ENCODE measurements around the gene CDC73. TPM values are rescaled to one million over a fixed set of nuclear protein-coding genes. Genes with fewer than 3 reads are reported as not detected.

Gene CDC73
- total RNA-seq, 2 donors from 2014 or later: 52.8 to 53.0 TPM

GRCh38 chr1:193118194-193118593, 3.6 kb upstream of the CDC73 start:
- H3K9me3 ChIP-seq (ENCODE audit: control insufficient read depth, low read length): no peaks in the 10 kb centered on the region
- 85% methylated on average over 3 of the region's 3 CpGs; no CpG with 5 or more reads in 1 of the 2 experiments for WGBS, 2 experiments (ENCODE audit: insufficient coverage in 1 of 2, insufficient read length in 1 of 2)
- Mint-ChIP-seq H3K4me1 (peaks cover 17% of the 10 kb centered on the region), H3K4me3 (no peak overlapping the region), H3K27ac (no peak overlapping the region), H3K27me3 (ENCODE audit: insufficient read depth) (peaks cover 21% of the 10 kb centered on the region), H3K9me3 (no peaks in the 10 kb centered on the region), H3K36me3 (ENCODE audit: low read depth) (no peaks in the 10 kb centered on the region)
- H3K9ac ChIP-seq (ENCODE audit: extremely low read depth, low read length, poor library complexity, severe bottlenecking): no peak overlapping the region
- H3K4me1 ChIP-seq (ENCODE audit: control insufficient read depth, insufficient read depth, low read length): no peaks in the 10 kb centered on the region
- no peak overlapping the region for H3K4me3 ChIP-seq (ENCODE audit: low read length)
- H3K36me3 ChIP-seq (ENCODE audit: control insufficient read depth, insufficient read depth, low read length): no peaks in the 10 kb centered on the region
- no peak overlapping the region for H3K27ac ChIP-seq (ENCODE audit: low read depth, low read length)
- peaks cover 5% of the 10 kb centered on the region for H3K27me3 ChIP-seq (ENCODE audit: control insufficient read depth, insufficient read depth, low read length, poor library complexity, severe bottlenecking)
- no peak for TF ChIP-seq CTCF (conservative IDR thresholded peaks at IDR 0.05)
- DNase-seq: no peak

GRCh38 chr1:193118803-193119730, 2.8 kb upstream of the CDC73 start:
- Mint-ChIP-seq H3K27me3 (ENCODE audit: insufficient read depth) (peaks cover 21% of the 10 kb centered on the region), H3K4me3 (no peak overlapping the region), H3K36me3 (ENCODE audit: low read depth) (no peaks in the 10 kb centered on the region), H3K9me3 (no peaks in the 10 kb centered on the region), H3K27ac (no peak overlapping the region), H3K4me1 (peaks cover 15% of the 10 kb centered on the region)
- no peak for TF ChIP-seq CTCF (conservative IDR thresholded peaks at IDR 0.05)
- no peak for DNase-seq
- Histone ChIP-seq H3K9ac (ENCODE audit: extremely low read depth, low read length, poor library complexity, severe bottlenecking) (no peak overlapping the region), H3K36me3 (ENCODE audit: control insufficient read depth, insufficient read depth, low read length) (no peaks in the 10 kb centered on the region), H3K4me3 (ENCODE audit: low read length) (no peak overlapping the region), H3K9me3 (ENCODE audit: control insufficient read depth, low read length) (no peaks in the 10 kb centered on the region), H3K4me1 (ENCODE audit: control insufficient read depth, insufficient read depth, low read length) (no peaks in the 10 kb centered on the region), H3K27ac (ENCODE audit: low read depth, low read length) (no peak overlapping the region), H3K27me3 (ENCODE audit: control insufficient read depth, insufficient read depth, low read length, poor library complexity, severe bottlenecking) (peaks cover 5% of the 10 kb centered on the region)
- 89 to 93% methylated on average over 3 to 4 of the region's 4 CpGs for WGBS, 2 experiments (ENCODE audit: insufficient coverage in 1 of 2, insufficient read length in 1 of 2)

GRCh38 chr1:193120604-193121166, 1.1 kb upstream of the CDC73 start:
- peaks cover 15% of the 10 kb centered on the region for H3K4me1 Mint-ChIP-seq
- peak overlapping the region; percentile 98 for H3K4me3 Mint-ChIP-seq
- H3K27me3 Mint-ChIP-seq (ENCODE audit: insufficient read depth): peaks cover 21% of the 10 kb centered on the region
- H3K27ac ChIP-seq (ENCODE audit: low read depth, low read length): no peak overlapping the region
- WGBS, 2 experiments (ENCODE audit: insufficient coverage in 1 of 2, insufficient read length in 1 of 2): 94 to 95% methylated on average over 6 of the region's 6 CpGs
- peaks cover 8% of the 10 kb centered on the region for H3K36me3 ChIP-seq (ENCODE audit: control insufficient read depth, insufficient read depth, low read length)
- no peak for TF ChIP-seq CTCF (conservative IDR thresholded peaks at IDR 0.05)
- no peaks in the 10 kb centered on the region for H3K9me3 ChIP-seq (ENCODE audit: control insufficient read depth, low read length)
- DNase-seq: no peak
- no peaks in the 10 kb centered on the region for H3K9me3 Mint-ChIP-seq
- H3K4me1 ChIP-seq (ENCODE audit: control insufficient read depth, insufficient read depth, low read length): no peaks in the 10 kb centered on the region
- H3K4me3 ChIP-seq (ENCODE audit: low read length): no peak overlapping the region
- H3K27me3 ChIP-seq (ENCODE audit: control insufficient read depth, insufficient read depth, low read length, poor library complexity, severe bottlenecking): peaks cover 5% of the 10 kb centered on the region
- peaks cover 6% of the 10 kb centered on the region for H3K36me3 Mint-ChIP-seq (ENCODE audit: low read depth)
- no peak overlapping the region for H3K9ac ChIP-seq (ENCODE audit: extremely low read depth, low read length, poor library complexity, severe bottlenecking)
- no peak overlapping the region for H3K27ac Mint-ChIP-seq

Data from endodermal cell (in vitro differentiated cells).